DMS 273 (cell line): ENCODE results near the gene TRANK1.
"Not testable (repeated sequence)": the region's sequence is repeated elsewhere in the genome, so short reads cannot be mapped to it uniquely, and the experiment has no call there.

ENCODE experiments used
- DNase-seq: peaks from one replicate; lab custom pipeline; 2025; ENCODE audit not compliant: unreplicated experiment; lab: John Stamatoyannopoulos, UW

The TRANK1 gene

GRCh38 chr3:36944641-36945270 lies at the start of gene TRANK1:
Gene TRANK1 (minus strand): TSS chr3:36945054. CDS start chr3:36944809, 245 bp downstream.
- peak; percentile 67 for DNase-seq

GRCh38 chr3:36993326-36994283 lies 48.8 kb upstream of the TRANK1 start, which contains the start of gene MLH1:
Gene MLH1 (plus strand): TSS chr3:36993518. CDS start chr3:36993548, 30 bp downstream.
- DNase-seq: no peak

- DNase-seq: no peak
These were observed 48.0 kb upstream of the TRANK1 start, which contains the start of gene EPM2AIP1 for GRCh38 chr3:36992806-36993325. Gene EPM2AIP1 (minus strand): TSS chr3:36993131. CDS start chr3:36993077, 54 bp downstream.

DNA sequence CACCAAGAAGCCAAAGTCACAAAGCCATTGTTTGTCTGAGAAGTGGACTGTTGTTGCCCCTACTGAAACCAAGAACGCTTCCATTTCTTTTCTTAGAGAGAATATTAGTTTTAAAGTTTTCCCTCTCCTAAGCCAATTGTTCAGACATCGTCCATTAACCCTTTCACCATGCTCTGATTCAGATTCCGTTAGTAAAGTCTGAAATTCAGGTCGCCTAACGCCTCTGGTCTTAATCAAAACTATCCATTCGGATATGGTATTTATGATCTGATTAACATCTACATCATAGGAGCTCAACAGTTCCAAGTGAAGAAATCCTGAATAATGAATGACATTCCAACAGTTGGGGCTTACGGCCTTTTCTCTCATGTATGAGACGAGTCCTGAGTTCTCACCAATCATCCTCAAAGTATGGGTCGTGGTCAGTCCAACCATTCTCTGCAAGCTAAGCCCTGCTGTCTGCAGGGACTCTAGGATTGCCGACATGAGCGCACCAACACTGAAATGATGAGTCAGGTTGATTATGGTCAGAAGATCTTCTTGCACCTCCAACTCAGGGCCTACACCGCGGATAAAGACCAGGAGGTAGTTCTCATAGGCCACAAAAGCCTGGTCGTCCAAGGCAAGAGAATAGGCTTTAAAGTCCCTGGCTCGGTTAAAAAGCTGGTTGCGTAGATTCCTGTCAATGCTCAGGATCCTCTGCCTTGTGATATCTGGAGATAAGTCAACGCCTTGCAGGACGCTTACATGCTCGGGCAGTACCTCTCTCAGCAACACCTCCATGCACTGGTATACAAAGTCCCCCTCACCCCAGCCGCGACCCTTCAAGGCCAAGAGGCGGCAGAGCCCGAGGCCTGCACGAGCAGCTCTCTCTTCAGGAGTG lies 47.3 kb upstream of the TRANK1 start:
- DNase-seq: no peak

- DNase-seq: no peak
These were observed 46.3 kb upstream of the TRANK1 start for GRCh38 chr3:36991147-36991546.

DNA sequence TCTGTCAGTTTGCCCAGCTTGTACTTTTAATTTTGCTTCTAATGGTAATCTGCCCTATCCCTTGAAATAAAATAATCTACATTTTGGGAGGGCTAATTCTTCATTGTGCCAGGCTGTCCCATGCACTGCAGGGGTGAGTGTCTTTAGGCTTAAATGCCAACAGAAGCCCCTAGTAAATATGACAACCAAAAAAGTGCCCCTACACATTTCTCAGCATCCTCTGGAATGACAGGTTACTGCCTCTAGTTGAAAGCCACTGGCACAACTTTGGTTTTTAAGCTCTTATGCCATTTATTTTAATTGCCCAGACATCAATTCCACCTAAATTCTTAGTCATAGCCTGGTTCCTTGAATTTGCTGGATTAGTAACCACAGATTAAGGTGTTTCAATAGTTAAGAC lies 44.7 kb upstream of the TRANK1 start:
- no peak for DNase-seq

DNA sequence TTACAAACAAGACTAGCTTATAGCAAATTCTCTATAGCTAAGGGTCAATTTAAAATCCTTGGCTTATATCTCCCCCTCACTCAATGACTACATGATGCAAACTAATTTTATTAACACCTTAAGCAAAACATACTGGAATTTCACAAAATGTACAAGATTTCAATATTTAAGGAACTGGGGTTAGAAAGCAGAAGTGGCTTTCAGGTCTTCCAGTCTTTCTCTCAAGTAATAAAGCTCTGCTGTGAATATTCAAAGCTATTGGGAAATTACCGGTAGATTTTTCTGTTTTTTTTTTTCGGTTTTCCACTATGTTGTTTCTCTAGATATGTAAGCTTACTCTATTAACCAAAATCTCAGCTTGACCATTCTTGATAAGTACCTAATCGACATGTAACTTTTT lies 44.2 kb upstream of the TRANK1 start:
- DNase-seq: no peak

DNA sequence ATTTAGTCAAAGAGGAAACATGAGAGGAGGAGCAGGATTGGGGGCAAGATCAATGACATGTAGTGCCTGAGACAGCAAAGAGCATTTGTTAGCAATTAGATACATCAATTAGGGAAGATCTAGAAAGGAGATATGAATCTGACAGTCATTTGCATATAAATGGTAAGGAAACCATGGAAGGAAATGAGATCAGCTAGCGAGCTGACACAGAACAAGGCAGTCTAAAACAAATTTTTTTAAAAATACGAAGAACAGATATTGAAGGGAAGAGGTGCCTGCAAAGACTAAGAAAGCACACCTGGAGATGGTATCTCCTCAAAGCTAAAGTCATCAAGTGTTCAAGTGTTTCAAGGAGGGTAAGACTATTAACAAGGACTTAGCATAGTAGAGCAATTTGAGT lies 43.5 kb upstream of the TRANK1 start:
- no peak for DNase-seq

GRCh38 chr3:36981006-36981405 lies 36.2 kb upstream of the TRANK1 start:
- DNase-seq: no peak

DNA sequence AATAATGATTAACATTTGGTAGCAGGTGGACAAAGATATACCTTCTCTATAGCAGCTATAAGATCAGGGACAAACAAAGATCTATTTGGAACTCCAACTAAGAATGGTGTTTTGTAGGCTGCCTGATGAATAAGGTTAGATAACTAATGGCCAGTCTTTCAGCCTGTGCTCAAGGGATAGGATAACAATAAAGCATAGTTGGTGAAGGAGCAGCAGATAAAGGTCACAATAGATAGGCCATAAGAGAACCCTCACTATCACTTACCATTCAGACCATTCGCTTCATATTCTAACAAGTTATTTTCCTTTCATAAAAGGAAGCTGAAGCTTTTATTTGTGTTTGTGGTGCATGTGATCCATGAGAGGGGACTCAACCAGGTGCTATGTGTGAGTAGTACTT lies 28.3 kb upstream of the TRANK1 start:
- no peak for DNase-seq

GRCh38 chr3:36972163-36972562 lies 27.3 kb upstream of the TRANK1 start:
- DNase-seq: no peak

DNA sequence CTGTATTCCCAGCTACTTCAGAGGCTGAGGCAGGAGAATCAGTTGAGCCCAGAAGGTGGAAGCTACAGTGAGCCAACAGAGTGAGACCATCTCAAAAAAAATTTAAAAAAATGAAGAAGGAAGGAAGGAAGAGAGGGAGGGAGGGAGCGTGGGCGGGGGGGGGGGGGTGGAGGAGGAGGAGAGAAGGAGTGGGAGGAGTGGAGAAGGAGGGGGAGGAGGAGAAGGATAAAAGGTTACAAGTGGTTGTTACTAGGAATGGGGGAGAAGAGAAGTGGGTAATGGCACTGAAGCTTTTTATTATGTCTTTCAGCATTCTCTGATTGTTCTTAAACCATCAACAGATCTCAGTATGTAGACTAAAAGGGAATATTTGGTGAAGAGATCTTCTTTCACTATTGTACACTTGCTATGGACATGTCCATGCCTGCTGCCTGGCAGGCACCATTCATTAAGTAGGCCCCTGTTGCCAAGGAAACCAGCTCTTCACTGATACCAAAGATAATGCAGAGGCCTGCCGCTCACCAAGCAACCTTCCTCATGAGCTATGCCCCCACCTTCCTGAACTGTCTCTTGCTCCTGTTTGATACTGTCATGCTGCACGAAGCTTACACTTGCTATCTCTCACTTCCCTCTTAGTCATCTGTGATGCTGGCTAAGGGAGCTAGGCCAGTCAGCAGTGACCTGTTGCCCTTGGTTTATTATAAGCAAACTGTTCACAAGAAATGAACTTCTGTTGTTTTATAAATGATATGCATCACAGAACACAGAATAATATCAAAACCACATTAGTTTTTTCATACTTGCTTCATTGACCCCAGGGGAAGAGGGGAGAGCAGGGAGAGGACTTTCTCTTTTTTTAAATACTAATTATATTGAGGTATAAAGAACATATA lies 24.9 kb upstream of the TRANK1 start:
- DNase-seq: peak; percentile 91

GRCh38 chr3:36969085-36969484 lies 24.2 kb upstream of the TRANK1 start:
- no peak for DNase-seq

- no peak for DNase-seq
These were observed 20.6 kb upstream of the TRANK1 start for GRCh38 chr3:36965440-36965839.

DNA sequence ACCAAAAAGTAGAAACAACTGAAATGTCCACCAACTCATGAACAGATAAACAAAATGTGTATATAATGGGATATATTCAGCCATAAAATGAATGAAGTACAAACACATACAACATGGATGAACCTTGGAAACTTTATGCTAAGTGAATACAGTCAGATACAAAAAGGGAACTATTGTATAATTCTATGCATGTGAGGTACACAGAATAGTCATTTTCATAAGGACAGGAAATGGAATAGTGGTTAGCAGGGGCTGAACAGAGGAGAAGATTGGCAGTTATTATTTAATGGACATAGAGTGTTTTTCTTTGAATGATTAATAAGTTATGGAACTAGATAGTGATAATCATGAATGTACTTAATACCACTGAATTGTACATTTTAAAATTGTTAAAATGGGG lies 20.0 kb upstream of the TRANK1 start:
- DNase-seq: no peak

GRCh38 chr3:36964331-36964730 lies 19.5 kb upstream of the TRANK1 start:
- DNase-seq: no peak

DNA sequence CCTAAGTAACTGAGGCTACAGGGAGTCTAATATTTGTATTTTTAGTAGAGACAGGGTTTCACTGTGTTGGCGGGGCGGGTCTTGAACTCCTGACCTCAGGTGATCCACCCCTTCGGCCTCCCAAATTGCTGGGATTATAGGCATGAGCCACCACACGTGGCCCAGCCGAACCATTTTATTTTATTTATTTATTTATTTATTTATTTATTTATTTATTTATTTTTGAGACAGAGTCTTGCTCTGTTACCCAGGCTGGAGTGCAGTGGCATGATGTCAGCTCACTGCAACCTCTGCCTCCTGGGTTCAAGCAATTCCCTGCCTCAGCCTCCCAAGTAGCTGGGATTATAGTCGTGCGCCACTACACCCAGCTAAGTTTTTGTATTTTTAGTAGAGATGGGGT lies 18.2 kb upstream of the TRANK1 start:
- not testable (repeated sequence) for DNase-seq

- no peak for DNase-seq
These were observed 15.6 kb upstream of the TRANK1 start for GRCh38 chr3:36960502-36960901.

DNA sequence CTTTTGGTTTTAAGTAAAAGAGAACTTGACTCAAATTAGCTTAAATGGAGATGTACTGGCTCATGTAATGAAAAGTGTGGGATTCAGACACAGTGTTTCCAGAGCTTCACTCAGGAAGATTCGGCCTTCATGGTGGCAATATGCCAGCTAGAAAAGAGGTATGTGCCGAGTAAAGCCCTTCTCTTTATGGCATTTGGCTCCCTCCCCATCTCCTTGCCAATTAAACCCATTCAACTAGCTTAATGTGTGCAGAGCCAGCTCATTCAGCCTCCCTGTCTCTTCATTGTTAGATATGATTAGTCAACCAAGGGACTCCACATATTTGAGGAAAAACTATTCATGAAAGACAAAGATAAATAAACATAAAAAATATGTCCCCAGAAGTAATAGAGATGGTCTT lies 15.0 kb upstream of the TRANK1 start:
- DNase-seq: peak; percentile 43
